ENCODE measurements around the gene EGFR.

The EGFR gene

DNA sequence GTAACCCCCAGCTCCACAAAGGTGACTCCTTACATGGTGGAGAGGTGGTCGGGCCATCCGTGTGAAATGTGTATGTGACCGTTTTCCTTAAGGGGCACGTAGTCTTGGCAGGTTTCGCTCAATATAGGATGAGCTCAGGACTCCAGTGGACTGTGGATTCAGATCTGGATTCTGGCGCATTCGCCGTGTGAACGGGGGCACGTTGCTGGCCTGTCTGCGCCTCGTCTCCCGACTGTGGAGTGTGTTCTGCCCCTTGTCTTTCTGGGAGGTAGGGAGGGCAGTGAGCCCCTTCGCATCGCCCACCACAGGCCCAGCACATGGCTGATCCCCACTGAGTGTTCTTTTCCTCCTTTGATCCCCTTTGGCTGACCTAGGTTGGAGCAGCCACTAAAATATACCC, 165.1 kb downstream of the EGFR start:
- DNase-seq: no peak
- H3K27ac ChIP-seq (ENCODE audit: low read length): no peak overlapping the region
- no peaks in the 10 kb centered on the region for H3K4me1 ChIP-seq (ENCODE audit: low read length)

DNA sequence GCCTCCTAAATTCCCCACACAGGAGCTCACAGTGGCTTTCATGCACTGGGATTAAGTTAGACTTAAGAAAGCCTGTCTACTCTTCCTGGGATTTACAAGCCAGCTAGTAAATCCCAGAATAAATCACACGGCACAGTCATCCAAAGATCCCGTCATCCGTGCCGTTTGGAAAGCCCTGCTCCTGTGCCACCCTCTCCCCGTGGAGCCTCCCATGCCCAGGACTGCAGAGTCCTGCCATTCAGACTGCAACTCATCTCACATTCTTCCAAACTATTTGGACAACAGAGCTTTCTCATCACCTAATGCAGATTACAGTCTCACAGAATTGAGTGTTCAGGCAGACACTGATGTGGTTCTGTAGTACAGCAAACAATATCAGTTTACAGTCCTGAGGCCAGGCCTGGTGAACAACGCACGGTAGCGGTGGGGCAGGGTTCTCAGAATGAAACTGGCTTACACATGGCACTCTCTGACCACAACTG, 166.5 kb downstream of the EGFR start:
- Histone ChIP-seq H3K9me2 (replicated peaks; ENCODE audit: insufficient read depth, low read length) (no peaks in the 10 kb centered on the region), H3K9ac (ENCODE audit: low read length) (no peak overlapping the region), H3K27ac (ENCODE audit: low read length) (no peak overlapping the region), H3K4me1 (ENCODE audit: low read length) (no peaks in the 10 kb centered on the region), H4K20me1 (ENCODE audit: insufficient read depth, low read length) (no peaks in the 10 kb centered on the region), H3K79me2 (ENCODE audit: low read length) (no peaks in the 10 kb centered on the region), H2AFZ (ENCODE audit: low read length) (no peak overlapping the region), H3K4me3 (ENCODE audit: low read length) (no peak overlapping the region), H3K4me2 (ENCODE audit: low read depth, low read length) (no peak overlapping the region), H3K27me3 (replicated peaks; ENCODE audit: insufficient read depth, low read length) (no peaks in the 10 kb centered on the region), H3F3A (ENCODE audit: insufficient read depth, low read length) (no peaks in the 10 kb centered on the region), H3K36me3 (replicated peaks; ENCODE audit: insufficient read depth, low read length) (no peaks in the 10 kb centered on the region), H3K9me3 (replicated peaks; ENCODE audit: insufficient read depth, low read length) (no peaks in the 10 kb centered on the region)
- TF ChIP-seq, protein P1, sequence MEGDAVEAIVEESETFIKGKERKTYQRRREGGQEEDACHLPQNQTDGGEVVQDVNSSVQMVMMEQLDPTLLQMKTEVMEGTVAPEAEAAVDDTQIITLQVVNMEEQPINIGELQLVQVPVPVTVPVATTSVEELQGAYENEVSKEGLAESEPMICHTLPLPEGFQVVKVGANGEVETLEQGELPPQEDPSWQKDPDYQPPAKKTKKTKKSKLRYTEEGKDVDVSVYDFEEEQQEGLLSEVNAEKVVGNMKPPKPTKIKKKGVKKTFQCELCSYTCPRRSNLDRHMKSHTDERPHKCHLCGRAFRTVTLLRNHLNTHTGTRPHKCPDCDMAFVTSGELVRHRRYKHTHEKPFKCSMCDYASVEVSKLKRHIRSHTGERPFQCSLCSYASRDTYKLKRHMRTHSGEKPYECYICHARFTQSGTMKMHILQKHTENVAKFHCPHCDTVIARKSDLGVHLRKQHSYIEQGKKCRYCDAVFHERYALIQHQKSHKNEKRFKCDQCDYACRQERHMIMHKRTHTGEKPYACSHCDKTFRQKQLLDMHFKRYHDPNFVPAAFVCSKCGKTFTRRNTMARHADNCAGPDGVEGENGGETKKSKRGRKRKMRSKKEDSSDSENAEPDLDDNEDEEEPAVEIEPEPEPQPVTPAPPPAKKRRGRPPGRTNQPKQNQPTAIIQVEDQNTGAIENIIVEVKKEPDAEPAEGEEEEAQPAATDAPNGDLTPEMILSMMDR (IDR thresholded peaks at IDR 0.05; ENCODE audit: low read length): no peak
- TF ChIP-seq EZH2phosphoT487 (IDR thresholded peaks at IDR 0.05; ENCODE audit: low read length) (no peak), EZH2 (optimal IDR thresholded peaks at IDR 0.05; ENCODE audit: low read depth, low read length) (no peak)
- no peak for DNase-seq

More for the DNA sequence above, 165.1 kb downstream of the EGFR start:
- no peak overlapping the region for H2AFZ ChIP-seq (ENCODE audit: low read length)
- TF ChIP-seq EZH2 (optimal IDR thresholded peaks at IDR 0.05; ENCODE audit: low read depth, low read length) (no peak), EZH2phosphoT487 (IDR thresholded peaks at IDR 0.05; ENCODE audit: low read length) (no peak)
- TF ChIP-seq, protein P1 (IDR thresholded peaks at IDR 0.05; ENCODE audit: low read length): no peak
- no peaks in the 10 kb centered on the region for H3K9me3 ChIP-seq (replicated peaks; ENCODE audit: insufficient read depth, low read length)
- H3K9ac ChIP-seq (ENCODE audit: low read length): no peak overlapping the region
- no peak overlapping the region for H3K4me2 ChIP-seq (ENCODE audit: low read depth, low read length)
- no peaks in the 10 kb centered on the region for H3K9me2 ChIP-seq (replicated peaks; ENCODE audit: insufficient read depth, low read length)
- H3K79me2 ChIP-seq (ENCODE audit: low read length): no peaks in the 10 kb centered on the region
- H4K20me1 ChIP-seq (ENCODE audit: insufficient read depth, low read length): no peaks in the 10 kb centered on the region
- H3K4me3 ChIP-seq (ENCODE audit: low read length): no peak overlapping the region
- H3K27me3 ChIP-seq (replicated peaks; ENCODE audit: insufficient read depth, low read length): no peaks in the 10 kb centered on the region
- H3K36me3 ChIP-seq (replicated peaks; ENCODE audit: insufficient read depth, low read length): no peaks in the 10 kb centered on the region
- no peaks in the 10 kb centered on the region for H3F3A ChIP-seq (ENCODE audit: insufficient read depth, low read length)

DNA sequence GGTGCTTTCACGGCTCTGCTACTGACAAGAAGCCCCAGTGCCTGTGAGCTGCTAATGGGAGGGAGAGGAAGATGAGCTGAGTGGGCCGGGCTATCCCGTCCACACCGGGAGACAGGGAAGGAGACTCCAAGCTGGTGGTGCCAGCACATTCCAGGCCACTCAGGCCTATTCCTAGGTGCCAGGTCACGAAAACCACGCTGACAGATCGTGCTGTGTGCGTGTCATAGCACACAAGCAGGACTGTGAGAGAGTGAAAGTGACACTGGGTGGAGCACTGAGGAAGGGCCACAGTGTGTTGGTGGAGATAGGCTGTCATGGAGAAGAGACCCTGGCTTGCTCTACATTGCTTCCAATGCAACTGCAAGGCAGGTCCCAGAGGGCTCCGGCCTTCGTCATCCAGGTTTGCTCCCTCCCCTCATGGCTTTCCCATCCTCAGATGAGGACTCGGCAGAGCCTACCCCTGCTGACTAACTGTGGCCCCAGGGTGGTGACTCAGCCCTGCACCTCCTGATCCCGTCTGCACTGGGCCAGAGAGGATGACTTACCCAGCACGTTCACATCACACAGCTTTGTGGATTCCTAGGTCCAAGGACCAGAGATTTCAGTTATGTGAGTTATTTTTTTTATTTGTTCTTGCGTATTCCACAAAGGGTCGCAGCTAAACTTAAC, 167.3 kb downstream of the EGFR start:
- TF ChIP-seq EZH2phosphoT487 (IDR thresholded peaks at IDR 0.05; ENCODE audit: low read length) (no peak), EZH2 (optimal IDR thresholded peaks at IDR 0.05; ENCODE audit: low read depth, low read length) (no peak)
- TF ChIP-seq, protein P1 (IDR thresholded peaks at IDR 0.05; ENCODE audit: low read length): no peak
- Histone ChIP-seq H3K4me2 (ENCODE audit: low read depth, low read length) (no peak overlapping the region), H3K36me3 (replicated peaks; ENCODE audit: insufficient read depth, low read length) (no peaks in the 10 kb centered on the region), H4K20me1 (ENCODE audit: insufficient read depth, low read length) (no peaks in the 10 kb centered on the region), H3K79me2 (ENCODE audit: low read length) (no peaks in the 10 kb centered on the region), H3K9me2 (replicated peaks; ENCODE audit: insufficient read depth, low read length) (no peaks in the 10 kb centered on the region), H3K27me3 (replicated peaks; ENCODE audit: insufficient read depth, low read length) (no peaks in the 10 kb centered on the region), H3K4me3 (ENCODE audit: low read length) (no peak overlapping the region), H3K27ac (ENCODE audit: low read length) (no peak overlapping the region), H3F3A (ENCODE audit: insufficient read depth, low read length) (no peaks in the 10 kb centered on the region), H3K9ac (ENCODE audit: low read length) (no peak overlapping the region), H3K9me3 (replicated peaks; ENCODE audit: insufficient read depth, low read length) (no peaks in the 10 kb centered on the region), H3K4me1 (ENCODE audit: low read length) (no peaks in the 10 kb centered on the region), H2AFZ (ENCODE audit: low read length) (no peak overlapping the region)
- DNase-seq: no peak
